GM18526 (cell line): ENCODE results near the gene NLRP10.

Experiments used
- POLR2A ChIP-seq: IDR thresholded peaks from 3 replicates; pipeline ENCODE4 v1.6.1; 2011; ENCODE audit not compliant: insufficient read length; ENCODE audit errors: extremely low read depth

Gene NLRP10

GRCh38 chr11:7965386-7965785, at the start of gene NLRP10:
NLRP10 (minus strand) TSS chr11:7965447; CDS start chr11:7963495, 1,952 bp downstream.
- no peak for TF ChIP-seq POLR2A

- no peak for TF ChIP-seq POLR2A
Measured at GRCh38 chr11:8013833-8014232, 48.6 kb upstream of the NLRP10 start.

GRCh38 chr11:8011981-8012444, 46.8 kb upstream of the NLRP10 start:
- TF ChIP-seq POLR2A, result no peak

- no peak for TF ChIP-seq POLR2A
Measured at GRCh38 chr11:8011371-8011770, 46.1 kb upstream of the NLRP10 start.

- no peak for TF ChIP-seq POLR2A
Measured at GRCh38 chr11:8009856-8010255, 44.6 kb upstream of the NLRP10 start.

- TF ChIP-seq POLR2A, result no peak
Measured at GRCh38 chr11:8008212-8008611, 43.0 kb upstream of the NLRP10 start.

- TF ChIP-seq POLR2A, result no peak
Measured at GRCh38 chr11:8006349-8006977, 41.2 kb upstream of the NLRP10 start.

GRCh38 chr11:8005556-8005955, 40.3 kb upstream of the NLRP10 start:
- TF ChIP-seq POLR2A, result no peak

- TF ChIP-seq POLR2A, result no peak
Measured at GRCh38 chr11:8004008-8004407, 38.8 kb upstream of the NLRP10 start.

GRCh38 chr11:8003187-8003586, 37.9 kb upstream of the NLRP10 start:
- TF ChIP-seq POLR2A, result no peak

- no peak for TF ChIP-seq POLR2A
Measured at GRCh38 chr11:8002676-8003075, 37.4 kb upstream of the NLRP10 start.

- TF ChIP-seq POLR2A, result no peak
Measured at GRCh38 chr11:8000390-8000789, 35.1 kb upstream of the NLRP10 start.

GRCh38 chr11:7999795-8000194, 34.5 kb upstream of the NLRP10 start:
- no peak for TF ChIP-seq POLR2A

GRCh38 chr11:7994581-7995278, 29.5 kb upstream of the NLRP10 start:
- no peak for TF ChIP-seq POLR2A

GRCh38 chr11:7986768-7987559, 21.7 kb upstream of the NLRP10 start, which contains the start of gene EIF3F:
EIF3F (plus strand) TSS chr11:7987337; CDS start chr11:7987353, 16 bp downstream.
- TF ChIP-seq POLR2A, result no peak

- no peak for TF ChIP-seq POLR2A
Measured at GRCh38 chr11:7983832-7984590, 18.8 kb upstream of the NLRP10 start.
